Endodermal cell (in vitro differentiated cells): Measurements from ENCODE around the gene AP3B2. TPM values are rescaled to one million over a fixed set of nuclear protein-coding genes. Genes with fewer than 3 reads are reported as not detected.

Source experiments
- DNase-seq: peaks from one replicate; pipeline ENCODE4 v3.0.0-alpha.2; 2017
- H3K27ac ChIP-seq: 2 replicates; pipeline ENCODE4 v1.5.1; 2013; ENCODE audit warnings: mild to moderate bottlenecking, low read depth, low read length, moderate library complexity
- H3K27me3 ChIP-seq: 2 replicates; pipeline ENCODE4 v1.6.1; 2013; ENCODE audit warnings: mild to moderate bottlenecking, low read length, moderate library complexity; ENCODE audit not compliant: insufficient read depth, control insufficient read depth, poor library complexity, severe bottlenecking
- H3K36me3 ChIP-seq: 2 replicates; pipeline ENCODE4 v1.7.0; 2013; ENCODE audit warnings: mild to moderate bottlenecking, low read length, moderate library complexity; ENCODE audit not compliant: control insufficient read depth, insufficient read depth
- H3K4me1 ChIP-seq: one replicate; pipeline ENCODE4 v1.7.0; 2013; ENCODE audit warnings: low read length; ENCODE audit not compliant: control insufficient read depth, insufficient read depth
- H3K4me3 ChIP-seq: 2 replicates; pipeline ENCODE4 v1.5.1; 2013; ENCODE audit warnings: mild to moderate bottlenecking, low read length, moderate library complexity
- H3K9ac ChIP-seq: 2 replicates; pipeline ENCODE4 v1.6.1; 2013; ENCODE audit warnings: mild to moderate bottlenecking, low read length, moderate library complexity; ENCODE audit not compliant: poor library complexity, severe bottlenecking; ENCODE audit errors: extremely low read depth
- H3K9me3 ChIP-seq: 2 replicates; pipeline ENCODE4 v1.6.1; 2013; ENCODE audit warnings: mild to moderate bottlenecking, low read length, moderate library complexity; ENCODE audit not compliant: control insufficient read depth
- H3K27ac Mint-ChIP-seq: 2 replicates; pipeline ENCODE4 v1.8.0; 2020; ENCODE audit warnings: mixed read lengths
- H3K27me3 Mint-ChIP-seq: 2 replicates; pipeline ENCODE4 v1.8.0; 2021; ENCODE audit warnings: mild to moderate bottlenecking, mixed read lengths; ENCODE audit not compliant: insufficient read depth
- H3K36me3 Mint-ChIP-seq: 2 replicates; pipeline ENCODE4 v1.8.0; 2020; ENCODE audit warnings: low read depth, mixed read lengths
- H3K4me1 Mint-ChIP-seq: 2 replicates; pipeline ENCODE4 v1.8.0; 2020; ENCODE audit warnings: mixed read lengths
- H3K4me3 Mint-ChIP-seq: 2 replicates; pipeline ENCODE4 v1.8.0; 2020; ENCODE audit warnings: mild to moderate bottlenecking, moderate library complexity, mixed read lengths
- H3K9me3 Mint-ChIP-seq: 2 replicates; pipeline ENCODE4 v1.8.0; 2020; ENCODE audit warnings: mild to moderate bottlenecking, mixed read lengths
- WGBS, 2 experiments: methylation state at CpG; one replicate each; pipeline versions ENCODE4 v1.1.5 to v1.1.7; 2013; ENCODE audit warnings: missing lambda C conversion rate in 2 of 2, mixed read lengths in 1 of 2; ENCODE audit not compliant: insufficient coverage in 1 of 2, insufficient read length in 1 of 2; 5-methylcytosine and 5-hydroxymethylcytosine counted together
- total RNA-seq, 2 donors: library from RNA; stranded (reverse); fragmentation: NEBNext Ultra II Directional in 1 of 2; extraction: Animal tissue kit (Norgen Biotek cat#: 25700) in 1 of 2; gene quantifications; 2 replicates in 1 of 2; 3 replicates in 1 of 2; pipeline ENCODE4 v1.2.1, GENCODE V29; 2021
- TF ChIP-seq, protein P1 (sequence below): fragments of 200-600 bp; sonication (generic); conservative IDR thresholded peaks from 2 replicates; pipeline ENCODE4 v1.5.0; 2021; ENCODE audit warnings: antibody characterized with exemption, mild to moderate bottlenecking

The AP3B2 gene
- total RNA-seq, 2 donors from 2014 or later = 22.4 to 24.4 TPM

DNA sequence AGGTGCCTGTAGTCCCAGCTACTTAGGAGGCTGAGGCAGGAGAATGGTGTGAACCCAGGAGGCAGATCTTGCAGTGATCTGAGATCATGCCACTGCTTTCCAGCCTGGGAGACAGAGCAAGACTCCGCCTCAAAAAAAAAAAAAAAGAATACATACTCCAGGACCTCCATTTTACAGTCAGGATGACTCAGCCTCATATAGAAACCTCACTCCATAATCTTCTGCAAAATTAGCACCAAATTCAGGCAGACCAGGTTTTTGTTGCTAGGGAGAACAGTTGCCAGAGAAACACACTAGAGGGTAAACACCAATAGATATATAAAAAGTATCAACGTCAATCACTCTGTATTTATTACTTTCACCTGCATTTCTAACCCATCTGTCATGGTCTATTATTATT, 28.3 kb upstream of the AP3B2 start:
- Mint-ChIP-seq H3K4me3 (no peak overlapping the region), H3K27ac (no peak overlapping the region), H3K36me3 (peaks cover 6% of the 10 kb centered on the region), H3K9me3 (no peaks in the 10 kb centered on the region), H3K27me3 (no peaks in the 10 kb centered on the region), H3K4me1 (no peaks in the 10 kb centered on the region)
- no peak overlapping the region for H3K9ac ChIP-seq
- H3K27me3 ChIP-seq = no peaks in the 10 kb centered on the region
- TF ChIP-seq, protein P1, sequence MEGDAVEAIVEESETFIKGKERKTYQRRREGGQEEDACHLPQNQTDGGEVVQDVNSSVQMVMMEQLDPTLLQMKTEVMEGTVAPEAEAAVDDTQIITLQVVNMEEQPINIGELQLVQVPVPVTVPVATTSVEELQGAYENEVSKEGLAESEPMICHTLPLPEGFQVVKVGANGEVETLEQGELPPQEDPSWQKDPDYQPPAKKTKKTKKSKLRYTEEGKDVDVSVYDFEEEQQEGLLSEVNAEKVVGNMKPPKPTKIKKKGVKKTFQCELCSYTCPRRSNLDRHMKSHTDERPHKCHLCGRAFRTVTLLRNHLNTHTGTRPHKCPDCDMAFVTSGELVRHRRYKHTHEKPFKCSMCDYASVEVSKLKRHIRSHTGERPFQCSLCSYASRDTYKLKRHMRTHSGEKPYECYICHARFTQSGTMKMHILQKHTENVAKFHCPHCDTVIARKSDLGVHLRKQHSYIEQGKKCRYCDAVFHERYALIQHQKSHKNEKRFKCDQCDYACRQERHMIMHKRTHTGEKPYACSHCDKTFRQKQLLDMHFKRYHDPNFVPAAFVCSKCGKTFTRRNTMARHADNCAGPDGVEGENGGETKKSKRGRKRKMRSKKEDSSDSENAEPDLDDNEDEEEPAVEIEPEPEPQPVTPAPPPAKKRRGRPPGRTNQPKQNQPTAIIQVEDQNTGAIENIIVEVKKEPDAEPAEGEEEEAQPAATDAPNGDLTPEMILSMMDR = no peak
- DNase-seq = no peak
- 100% methylated on average over 1 to 2 of the region's 2 CpGs for WGBS, 2 experiments
- H3K4me3 ChIP-seq = no peak overlapping the region
- no peaks in the 10 kb centered on the region for H3K9me3 ChIP-seq
- no peaks in the 10 kb centered on the region for H3K36me3 ChIP-seq
- H3K27ac ChIP-seq = no peak overlapping the region
- no peaks in the 10 kb centered on the region for H3K4me1 ChIP-seq

DNA sequence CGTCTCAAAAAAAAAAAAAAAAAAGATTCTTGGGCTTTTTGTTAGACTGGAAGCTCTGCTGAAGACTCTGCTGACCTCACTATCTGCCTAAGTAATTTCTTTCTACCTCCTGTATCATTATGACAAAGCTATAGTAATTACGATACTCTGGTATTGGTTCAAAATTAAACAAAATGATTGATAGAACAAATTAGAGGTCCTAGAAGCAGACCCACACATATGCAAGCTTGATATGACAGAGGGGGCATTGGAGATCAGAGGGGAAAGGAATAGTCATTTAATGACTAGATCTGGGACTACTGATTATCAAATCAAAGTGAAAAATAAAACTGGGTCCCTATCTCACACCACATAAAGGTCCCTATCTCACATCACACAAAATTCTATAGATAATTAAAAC, 21.9 kb upstream of the AP3B2 start:
- H3K4me3 Mint-ChIP-seq = no peak overlapping the region
- Histone ChIP-seq H3K4me3 (no peak overlapping the region), H3K4me1 (no peaks in the 10 kb centered on the region), H3K36me3 (no peaks in the 10 kb centered on the region), H3K9me3 (no peaks in the 10 kb centered on the region), H3K27ac (no peak overlapping the region), H3K27me3 (no peaks in the 10 kb centered on the region), H3K9ac (no peak overlapping the region)
- no peaks in the 10 kb centered on the region for H3K27me3 Mint-ChIP-seq
- H3K36me3 Mint-ChIP-seq = peaks cover 8% of the 10 kb centered on the region
- H3K9me3 Mint-ChIP-seq = peaks cover 2% of the 10 kb centered on the region
- WGBS, 2 experiments = 94 to 100% methylated on average over 1 to 2 of the region's 2 CpGs
- TF ChIP-seq, protein P1 = no peak
- no peak overlapping the region for H3K27ac Mint-ChIP-seq
- H3K4me1 Mint-ChIP-seq = no peaks in the 10 kb centered on the region
- no peak for DNase-seq

DNA sequence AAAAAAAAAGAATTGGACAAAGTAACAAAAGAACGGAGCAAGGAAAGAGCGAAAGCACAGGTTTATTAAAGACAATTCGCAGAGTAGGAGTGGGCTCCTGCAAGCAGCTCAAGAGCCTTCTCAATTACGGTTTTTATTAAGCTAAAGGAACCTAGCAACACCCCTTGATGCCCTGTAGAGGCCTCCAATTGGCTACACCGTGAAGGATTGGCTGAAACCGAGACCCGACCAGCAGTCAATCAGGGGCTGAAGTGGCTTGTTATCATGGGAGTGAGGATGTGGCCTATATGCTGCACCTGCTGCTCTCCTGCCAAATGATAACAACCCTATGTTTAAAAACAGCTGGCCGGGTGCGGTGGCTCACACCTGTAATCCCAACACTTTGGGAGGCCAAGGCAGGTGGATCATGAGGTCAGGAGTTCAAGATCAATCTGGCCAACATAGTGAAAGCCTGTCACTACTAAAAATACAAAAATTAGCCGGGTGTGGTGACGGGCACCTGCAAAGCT, 20.4 kb upstream of the AP3B2 start:
- H3K36me3 ChIP-seq = no peaks in the 10 kb centered on the region
- no peak overlapping the region for H3K27ac ChIP-seq
- H3K27ac Mint-ChIP-seq = no peak overlapping the region
- TF ChIP-seq, protein P1 = no peak
- peaks cover 2% of the 10 kb centered on the region for H3K9me3 Mint-ChIP-seq
- H3K4me1 ChIP-seq = no peaks in the 10 kb centered on the region
- no peaks in the 10 kb centered on the region for H3K27me3 Mint-ChIP-seq
- WGBS, 2 experiments = 81 to 93% methylated on average over 9 to 11 of the region's 11 CpGs
- H3K4me3 Mint-ChIP-seq = no peak overlapping the region
- no peaks in the 10 kb centered on the region for H3K9me3 ChIP-seq
- DNase-seq = no peak
- H3K27me3 ChIP-seq = no peaks in the 10 kb centered on the region
- no peak overlapping the region for H3K4me3 ChIP-seq
- H3K9ac ChIP-seq = no peak overlapping the region
- peaks cover 4% of the 10 kb centered on the region for H3K36me3 Mint-ChIP-seq
- no peaks in the 10 kb centered on the region for H3K4me1 Mint-ChIP-seq
